Activated CD4-positive, alpha-beta T cell treated with anti-CD3 and anti-CD28 coated beads, Interleukin-2, amount 50 U/mL, for 4 hours (primary cell): Measurements from ENCODE around the gene EEF2K.
"Not testable (repeated sequence)": the region's sequence is repeated elsewhere in the genome, so short reads cannot be mapped to it uniquely, and the experiment has no call there.

Source experiments
- DNase-seq, 2 experiments: peaks; one replicate each; pipeline ENCODE4 v3.0.0-alpha.2; 2020

EEF2K gene

DNA sequence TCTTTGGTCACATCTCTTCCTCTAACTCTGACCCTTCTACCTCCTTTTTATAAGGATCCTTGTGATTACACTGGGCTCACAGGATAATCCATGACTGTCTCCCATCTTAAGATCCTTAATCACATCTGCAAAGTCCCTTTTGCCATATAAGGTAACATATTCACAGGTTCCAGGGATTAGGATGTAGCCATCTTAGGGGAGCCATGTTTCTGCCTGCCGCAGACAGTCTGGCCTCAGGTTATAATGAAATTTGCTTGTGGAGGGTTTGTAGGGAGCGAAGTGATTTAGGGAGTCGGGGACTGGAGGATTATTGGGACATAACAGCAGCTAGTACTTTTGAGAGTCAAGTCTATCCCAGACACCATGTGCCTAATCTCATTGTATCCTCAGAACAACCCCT is 7.7 kb downstream of the EEF2K start:
- DNase-seq = no peak

- DNase-seq = no peak
These were observed 8.3 kb downstream of the EEF2K start for GRCh38 chr16:22214402-22214801.

DNA sequence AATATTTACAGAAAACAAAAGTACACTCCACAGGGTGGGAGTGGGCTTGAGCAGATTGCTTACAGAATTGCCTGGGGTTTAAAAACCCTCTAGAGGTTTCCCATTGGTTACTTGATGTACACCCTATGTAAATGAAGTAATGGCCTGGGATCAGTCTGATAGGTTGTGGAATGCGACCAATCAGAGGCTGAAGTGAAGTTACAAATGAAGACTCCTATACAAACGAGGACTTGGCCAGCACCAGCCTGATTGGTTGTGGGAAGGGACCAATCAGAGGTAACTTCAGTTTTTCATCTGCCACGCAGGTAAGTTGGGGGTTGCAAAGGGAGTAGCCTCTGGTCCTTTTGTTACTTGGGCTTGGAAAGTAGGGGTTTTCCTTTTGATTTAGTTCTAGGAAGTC is 8.8 kb downstream of the EEF2K start:
- no peak for DNase-seq

- no peak for DNase-seq
These were observed 10.2 kb downstream of the EEF2K start for GRCh38 chr16:22216191-22216831.

DNA sequence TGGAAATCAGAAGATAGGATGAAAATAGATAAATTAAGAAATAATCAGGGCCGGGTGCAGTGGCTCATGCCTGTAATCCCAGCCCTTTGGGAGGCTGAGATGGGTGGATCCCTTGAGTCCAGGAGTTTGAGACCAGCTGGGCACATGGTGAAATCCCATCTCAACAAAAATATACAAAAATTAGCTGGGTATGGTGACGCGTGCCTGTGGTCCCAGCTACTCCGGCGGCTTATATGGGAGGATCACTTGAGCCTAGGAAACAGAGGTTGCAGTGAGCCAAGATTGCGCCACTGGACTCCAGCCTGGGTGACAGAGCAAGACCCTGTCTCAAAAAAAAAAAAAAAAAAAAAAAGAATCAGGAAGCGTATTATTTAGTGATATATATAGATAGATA is 10.8 kb downstream of the EEF2K start:
- not testable (repeated sequence) for DNase-seq

- DNase-seq = no peak
These were observed 12.0 kb downstream of the EEF2K start for GRCh38 chr16:22217890-22218730.

GRCh38 chr16:22219389-22220068 is 13.5 kb downstream of the EEF2K start:
- no peak for DNase-seq

- no peak for DNase-seq
These were observed 14.0 kb downstream of the EEF2K start for GRCh38 chr16:22220069-22220440.

DNA sequence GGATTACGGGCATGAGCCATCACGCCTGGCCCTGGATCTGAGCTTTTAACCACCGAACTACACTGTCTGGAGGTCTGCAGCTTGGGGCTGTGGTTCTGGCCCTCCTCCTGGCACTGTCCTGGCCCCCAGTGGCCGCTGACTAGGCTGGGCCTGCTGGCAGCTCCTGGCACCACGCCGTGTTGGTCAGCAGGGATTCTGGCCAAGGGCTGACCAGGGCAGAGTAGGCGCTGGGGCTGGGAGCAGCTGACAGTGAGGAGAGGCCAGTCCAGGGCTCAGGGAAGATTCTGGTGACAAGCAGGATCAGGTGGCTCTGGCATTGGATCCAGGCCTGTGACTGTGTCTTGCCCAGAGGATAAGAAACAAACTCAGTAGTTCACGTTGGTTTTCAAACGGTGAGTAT is 14.6 kb downstream of the EEF2K start:
- no peak for DNase-seq

GRCh38 chr16:22222006-22222405 is 15.9 kb downstream of the EEF2K start:
- no peak for DNase-seq

GRCh38 chr16:22222998-22223397 is 16.9 kb downstream of the EEF2K start:
- no peak for DNase-seq

DNA sequence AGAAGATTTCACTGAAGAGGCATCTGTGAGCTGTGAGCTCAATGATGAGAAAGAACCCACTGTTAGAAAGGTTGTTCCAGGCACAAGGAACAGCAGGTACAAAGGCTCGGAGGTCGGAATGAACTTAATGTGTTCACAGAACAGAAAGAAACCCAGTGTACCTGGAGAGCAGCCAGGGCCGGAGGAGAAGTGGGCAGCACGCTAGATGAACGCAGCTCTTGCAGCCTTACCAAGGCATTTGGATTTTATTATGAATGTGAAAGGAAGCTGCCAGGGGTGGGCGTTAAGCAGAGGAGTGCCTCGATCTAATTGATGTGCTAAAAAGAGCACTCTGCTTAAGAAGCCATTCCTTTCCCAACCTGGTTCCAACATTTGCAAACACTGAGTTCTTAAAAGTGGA is 19.0 kb downstream of the EEF2K start:
- DNase-seq = no peak

DNA sequence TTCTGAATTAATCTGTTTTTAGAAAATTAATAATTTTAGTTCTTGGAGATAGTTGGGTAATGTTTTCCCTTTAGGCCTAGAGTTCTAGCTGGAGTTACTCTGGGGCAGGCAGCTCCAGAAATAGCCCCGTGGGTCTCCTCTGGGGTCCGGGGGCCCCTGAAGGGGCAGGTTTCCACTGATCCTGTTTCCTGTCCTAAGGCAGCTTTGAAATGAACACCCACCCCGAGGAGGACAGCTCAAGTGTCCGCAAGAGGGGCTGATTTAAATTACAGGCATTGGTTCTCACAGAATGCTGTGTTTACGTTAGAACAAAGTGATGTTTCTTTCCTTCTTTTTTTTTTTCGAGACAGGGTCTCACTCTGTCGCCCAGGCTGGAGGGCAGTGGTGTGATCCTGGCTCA is 23.8 kb downstream of the EEF2K start:
- no peak for DNase-seq

GRCh38 chr16:22232277-22233036 is 26.4 kb downstream of the EEF2K start:
- DNase-seq = no peak

GRCh38 chr16:22233037-22233372 is 26.9 kb downstream of the EEF2K start:
- no peak for DNase-seq

GRCh38 chr16:22235839-22236745 is 30.0 kb downstream of the EEF2K start:
- DNase-seq = no peak

GRCh38 chr16:22239131-22239805 is 33.2 kb downstream of the EEF2K start:
- DNase-seq = no peak

DNA sequence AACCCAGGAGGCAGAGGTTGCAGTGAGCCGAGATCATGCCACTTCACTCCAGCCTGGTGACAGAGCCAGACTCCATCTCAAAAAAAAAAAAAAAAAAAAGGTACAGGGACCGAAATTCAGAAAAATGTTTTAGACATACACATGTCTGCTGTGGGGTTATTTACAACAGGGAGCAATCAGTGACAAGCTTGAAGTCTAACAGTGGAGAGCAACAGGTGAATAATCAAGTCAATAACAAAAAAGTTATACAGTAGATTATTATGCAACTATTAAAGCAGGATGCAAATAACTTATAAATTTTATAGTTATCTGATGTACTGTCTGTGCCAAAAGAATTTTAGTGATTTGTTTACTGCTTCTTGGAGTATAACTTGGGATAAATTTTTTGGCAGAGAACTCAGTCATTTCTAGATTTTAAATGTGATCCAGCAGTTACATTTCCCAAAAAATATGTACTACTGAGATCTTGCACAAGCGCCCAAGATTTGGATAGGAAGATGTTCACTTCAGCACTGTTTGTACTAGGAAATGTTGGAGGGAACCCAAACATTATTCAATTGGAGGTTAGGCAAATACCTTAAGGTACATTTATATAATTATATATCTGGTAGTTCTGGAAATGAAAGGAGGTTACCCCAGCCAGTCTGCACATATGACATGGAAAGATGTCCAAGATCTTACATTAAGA is 34.1 kb downstream of the EEF2K start:
- DNase-seq = no peak

DNA sequence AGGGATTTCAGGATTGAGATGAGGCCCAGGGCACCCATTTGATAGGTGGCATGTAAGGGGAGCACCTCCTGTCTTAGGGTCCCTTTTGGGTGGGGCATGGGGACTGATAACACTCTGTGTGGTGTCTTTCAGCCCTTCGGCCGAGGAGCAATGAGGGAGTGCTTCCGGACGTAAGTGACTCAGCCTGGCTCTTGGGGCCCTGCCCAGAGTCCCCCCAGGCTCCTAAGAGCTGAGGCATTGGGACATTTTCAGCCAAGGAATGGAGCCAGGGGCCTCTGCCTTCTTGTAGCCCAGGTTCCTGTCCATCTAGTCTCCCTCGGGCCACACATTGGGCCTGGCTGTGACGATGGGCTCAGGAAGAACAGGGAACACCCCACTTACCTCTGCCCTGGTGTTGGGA is 44.4 kb downstream of the EEF2K start:
- DNase-seq = no peak

- no peak for DNase-seq
These were observed 46.2 kb downstream of the EEF2K start for GRCh38 chr16:22252317-22252716.

GRCh38 chr16:22253272-22253671 is 47.2 kb downstream of the EEF2K start:
- DNase-seq = no peak
